ENCODE results near the gene ATR.

GRCh38 chr3:142498397-142499180 is 79.9 kb downstream of the ATR start:
- TF ChIP-seq CTCF (IDR thresholded peaks at IDR 0.05) (no peak), POLR2A (IDR thresholded peaks at IDR 0.05) (no peak)

All from upper lobe of left lung (tissue), 4 donors.